ENCODE data around the gene DMBX1.

Gene DMBX1

GRCh38 chr1:46515576-46515975, 25.9 kb downstream of the DMBX1 start:
- no peak for TF ChIP-seq CTCF (IDR thresholded peaks at IDR 0.05)

GRCh38 chr1:46516200-46516950, 26.7 kb downstream of the DMBX1 start:
- no peak for TF ChIP-seq CTCF (IDR thresholded peaks at IDR 0.05)

GRCh38 chr1:46517010-46517600, 27.5 kb downstream of the DMBX1 start:
- TF ChIP-seq CTCF (IDR thresholded peaks at IDR 0.05) = no peak

- TF ChIP-seq CTCF (IDR thresholded peaks at IDR 0.05) = no peak
Measured at GRCh38 chr1:46517932-46518498, 28.4 kb downstream of the DMBX1 start.

- no peak for TF ChIP-seq CTCF (IDR thresholded peaks at IDR 0.05)
Measured at GRCh38 chr1:46519209-46519608, 29.6 kb downstream of the DMBX1 start.

GRCh38 chr1:46520063-46520911, 30.7 kb downstream of the DMBX1 start:
- TF ChIP-seq CTCF (IDR thresholded peaks at IDR 0.05) = no peak

- no peak for TF ChIP-seq CTCF (IDR thresholded peaks at IDR 0.05)
Measured at GRCh38 chr1:46521414-46521813, 31.8 kb downstream of the DMBX1 start.
